Mesenchymal stem cell (in vitro differentiated cells and primary cell): ENCODE measurements around the gene CCDC141.

Experiments
- DNase-seq: peaks from one replicate; pipeline ENCODE4 v3.0.0-alpha.2; 2013
- H2AFZ ChIP-seq: one replicate; pipeline ENCODE4 v1.6.1; 2013; ENCODE audit warnings: low read depth, mild to moderate bottlenecking, control low read depth, inconsistent platforms, low read length, moderate library complexity
- H2AK5ac ChIP-seq: 2 replicates; pipeline ENCODE4 v1.6.1; 2013; ENCODE audit warnings: low read length, moderate library complexity, mild to moderate bottlenecking, inconsistent platforms; ENCODE audit not compliant: severe bottlenecking
- H2BK120ac ChIP-seq: one replicate; pipeline ENCODE4 v1.6.1; 2013; ENCODE audit warnings: low read depth, mild to moderate bottlenecking, inconsistent platforms, low read length, moderate library complexity
- H2BK12ac ChIP-seq, 2 experiments: one replicate each; pipeline ENCODE4 v1.6.1; 2013; ENCODE audit warnings: inconsistent platforms in 2 of 2, low read length in 2 of 2, mild to moderate bottlenecking in 2 of 2, moderate library complexity in 2 of 2, control low read depth in 1 of 2
- H2BK15ac ChIP-seq: one replicate; pipeline ENCODE4 v1.6.1; 2013; ENCODE audit warnings: mild to moderate bottlenecking, low read depth, inconsistent platforms; ENCODE audit not compliant: poor library complexity, severe bottlenecking
- H2BK5ac ChIP-seq: 2 replicates; pipeline ENCODE4 v1.6.1; 2013; ENCODE audit warnings: low read depth, mild to moderate bottlenecking, low read length, control low read depth, inconsistent platforms; ENCODE audit not compliant: poor library complexity, severe bottlenecking
- H3K14ac ChIP-seq, 2 experiments: one replicate each; pipeline ENCODE4 v1.6.1; 2013; ENCODE audit warnings: inconsistent platforms in 2 of 2, low read length in 2 of 2, control low read depth in 1 of 2, mild to moderate bottlenecking in 1 of 2, moderate library complexity in 1 of 2
- H3K18ac ChIP-seq, 2 experiments: one replicate each; pipeline ENCODE4 v1.6.1; 2013; ENCODE audit warnings: inconsistent platforms in 2 of 2, low read length in 2 of 2, control low read depth in 1 of 2, low read depth in 1 of 2, mild to moderate bottlenecking in 1 of 2
- H3K23ac ChIP-seq, 2 experiments: one replicate each; pipeline ENCODE4 v1.6.1; 2013; ENCODE audit warnings: inconsistent platforms in 2 of 2, low read length in 2 of 2, mild to moderate bottlenecking in 2 of 2, moderate library complexity in 2 of 2, control low read depth in 1 of 2
- H3K27ac ChIP-seq: 2 replicates; pipeline ENCODE4 v1.5.1; 2013; ENCODE audit warnings: mild to moderate bottlenecking, moderate library complexity, low read length, control low read depth, inconsistent platforms; ENCODE audit not compliant: poor library complexity, severe bottlenecking
- H3K27me3 ChIP-seq, 2 experiments: 2 replicates each; pipeline versions ENCODE4 v1.6.1 to v1.7.0; 2013; ENCODE audit warnings: low read length in 2 of 2, mild to moderate bottlenecking in 2 of 2, moderate library complexity in 2 of 2, control low read depth in 1 of 2, inconsistent platforms in 1 of 2; ENCODE audit not compliant: control insufficient read depth in 1 of 2, insufficient read depth in 1 of 2
- H3K36me3 ChIP-seq, 2 experiments: 2 replicates each; pipeline versions ENCODE4 v1.6.1 to v1.7.0; 2013; ENCODE audit warnings: low read length in 2 of 2, control low read depth in 1 of 2, inconsistent platforms in 1 of 2, low read depth in 1 of 2, mild to moderate bottlenecking in 1 of 2; ENCODE audit not compliant: insufficient read depth in 2 of 2, control insufficient read depth in 1 of 2
- H3K4ac ChIP-seq, 2 experiments: one replicate each; pipeline ENCODE4 v1.6.1; 2013; ENCODE audit warnings: inconsistent platforms in 2 of 2, low read length in 2 of 2, mild to moderate bottlenecking in 2 of 2, moderate library complexity in 2 of 2, control low read depth in 1 of 2, low read depth in 1 of 2
- H3K4me1 ChIP-seq: 2 replicates; pipeline ENCODE4 v1.6.1; 2013; ENCODE audit warnings: low read depth, low read length, control low read depth; ENCODE audit not compliant: control insufficient read depth, insufficient read depth
- H3K4me2 ChIP-seq: 2 replicates; pipeline ENCODE4 v1.6.1; 2013; ENCODE audit warnings: low read length, mild to moderate bottlenecking, inconsistent platforms; ENCODE audit not compliant: poor library complexity, severe bottlenecking
- H3K4me3 ChIP-seq, 2 experiments: 2 replicates each; pipeline versions ENCODE4 v1.5.1 to v1.7.0; 2013; ENCODE audit warnings: low read length in 2 of 2, mild to moderate bottlenecking in 2 of 2, control low read depth in 1 of 2, low read depth in 1 of 2; ENCODE audit not compliant: insufficient read depth in 1 of 2
- H3K79me1 ChIP-seq: replicated peaks from 2 replicates; pipeline ENCODE4 v1.6.1; 2013; ENCODE audit warnings: mild to moderate bottlenecking, control low read depth, low read length, inconsistent platforms; ENCODE audit not compliant: poor library complexity, severe bottlenecking
- H3K9ac ChIP-seq: 2 replicates; pipeline ENCODE4 v1.7.0; 2013; ENCODE audit warnings: mild to moderate bottlenecking, low read length, moderate library complexity
- H3K9me3 ChIP-seq: 2 replicates; pipeline ENCODE4 v1.7.0; 2013; ENCODE audit warnings: mild to moderate bottlenecking, low read length; ENCODE audit not compliant: control insufficient read depth
- H4K8ac ChIP-seq: one replicate; pipeline ENCODE4 v1.6.1; 2013; ENCODE audit warnings: inconsistent platforms, mild to moderate bottlenecking, low read length, moderate library complexity
- H4K91ac ChIP-seq: one replicate; pipeline ENCODE4 v1.6.1; 2013; ENCODE audit warnings: mild to moderate bottlenecking, low read length, inconsistent platforms
- WGBS: methylation state at CpG from one replicate; pipeline ENCODE4 v1.1.7; 2013; ENCODE audit warnings: mixed read lengths; 5-methylcytosine and 5-hydroxymethylcytosine counted together

Gene CCDC141

GRCh38 chr2:178881075-178881474 lies 168.9 kb downstream of the CCDC141 start:
- no peak overlapping the region for H4K8ac ChIP-seq
- no peak overlapping the region for H3K23ac ChIP-seq
- H2AFZ ChIP-seq: no peak overlapping the region
- no peak overlapping the region for H3K18ac ChIP-seq
- DNase-seq: no peak
- no peak overlapping the region for H2BK5ac ChIP-seq
- no peak overlapping the region for H3K4ac ChIP-seq
- no peak overlapping the region for H3K4me2 ChIP-seq
- H3K36me3 ChIP-seq: no peaks in the 10 kb centered on the region
- no peak overlapping the region for H3K4me3 ChIP-seq
- H2BK15ac ChIP-seq: no peak overlapping the region
- H4K91ac ChIP-seq: no peak overlapping the region
- no peak overlapping the region for H2AK5ac ChIP-seq
- H3K9ac ChIP-seq: no peak overlapping the region
- WGBS: 72% methylated on average over 1 of the region's 1 CpG
- no peaks in the 10 kb centered on the region for H3K27me3 ChIP-seq
- H3K9me3 ChIP-seq: no peaks in the 10 kb centered on the region
- H3K79me1 ChIP-seq: no peaks in the 10 kb centered on the region
- no peak overlapping the region for H2BK12ac ChIP-seq
- no peaks in the 10 kb centered on the region for H3K4me1 ChIP-seq
- no peak overlapping the region for H3K27ac ChIP-seq
- no peak overlapping the region for H2BK120ac ChIP-seq
- no peak overlapping the region for H3K14ac ChIP-seq

- H3K4me1 ChIP-seq: no peaks in the 10 kb centered on the region
- DNase-seq: no peak
- no peak overlapping the region for H2BK15ac ChIP-seq
- H2AFZ ChIP-seq: no peak overlapping the region
- no peak overlapping the region for H4K8ac ChIP-seq
- H3K27ac ChIP-seq: no peak overlapping the region
- H3K27me3 ChIP-seq: no peaks in the 10 kb centered on the region
- no peak overlapping the region for H2BK5ac ChIP-seq
- H3K9me3 ChIP-seq: no peaks in the 10 kb centered on the region
- H3K23ac ChIP-seq: no peak overlapping the region
- no peak overlapping the region for H3K14ac ChIP-seq
- no peak overlapping the region for H3K4me3 ChIP-seq
- no peak overlapping the region for H3K4ac ChIP-seq
- H3K18ac ChIP-seq: no peak overlapping the region
- no peak overlapping the region for H3K9ac ChIP-seq
- no peak overlapping the region for H2AK5ac ChIP-seq
- no peak overlapping the region for H2BK120ac ChIP-seq
- no peak overlapping the region for H2BK12ac ChIP-seq
- H3K4me2 ChIP-seq: no peak overlapping the region
- H3K79me1 ChIP-seq: no peaks in the 10 kb centered on the region
- H3K36me3 ChIP-seq: no peaks in the 10 kb centered on the region
- H4K91ac ChIP-seq: no peak overlapping the region
- WGBS: 94% methylated on average over 3 of the region's 3 CpGs
Measured at GRCh38 chr2:178880257-178880656, 169.7 kb downstream of the CCDC141 start.

- Histone ChIP-seq H3K27me3 (no peaks in the 10 kb centered on the region), H2BK120ac (no peak overlapping the region), H4K91ac (no peak overlapping the region), H2AK5ac (no peak overlapping the region), H3K4ac (no peak overlapping the region), H3K9ac (no peak overlapping the region), H3K4me1 (no peaks in the 10 kb centered on the region), H3K79me1 (no peaks in the 10 kb centered on the region), H3K14ac (no peak overlapping the region), H3K4me3 (no peak overlapping the region), H3K23ac (no peak overlapping the region), H2BK12ac (no peak overlapping the region), H2AFZ (no peak overlapping the region), H4K8ac (no peak overlapping the region), H3K36me3 (no peaks in the 10 kb centered on the region), H3K9me3 (no peaks in the 10 kb centered on the region), H2BK5ac (no peak overlapping the region), H3K18ac (no peak overlapping the region), H3K27ac (no peak overlapping the region), H2BK15ac (no peak overlapping the region), H3K4me2 (no peak overlapping the region)
- DNase-seq: no peak
- WGBS: 100% methylated on average over 2 of the region's 2 CpGs
Measured at GRCh38 chr2:178877874-178878273, 172.1 kb downstream of the CCDC141 start.

GRCh38 chr2:178874529-178875240 lies 175.3 kb downstream of the CCDC141 start:
- no peak overlapping the region for H2BK120ac ChIP-seq
- no peak overlapping the region for H3K23ac ChIP-seq
- H3K9ac ChIP-seq: no peak overlapping the region
- no peak overlapping the region for H3K14ac ChIP-seq
- peaks cover 3% of the 10 kb centered on the region for H3K4me1 ChIP-seq
- no peak overlapping the region for H2BK5ac ChIP-seq
- H3K27me3 ChIP-seq: no peaks in the 10 kb centered on the region
- no peak overlapping the region for H4K91ac ChIP-seq
- no peak overlapping the region for H3K4me3 ChIP-seq
- no peak overlapping the region for H2BK15ac ChIP-seq
- no peak overlapping the region for H2AFZ ChIP-seq
- H3K9me3 ChIP-seq: no peaks in the 10 kb centered on the region
- no peak overlapping the region for H3K4me2 ChIP-seq
- H2BK12ac ChIP-seq: no peak overlapping the region
- no peaks in the 10 kb centered on the region for H3K79me1 ChIP-seq
- H3K27ac ChIP-seq: no peak overlapping the region
- WGBS: 86% methylated on average over 8 of the region's 8 CpGs
- H2AK5ac ChIP-seq: no peak overlapping the region
- H3K36me3 ChIP-seq: no peaks in the 10 kb centered on the region
- no peak overlapping the region for H3K4ac ChIP-seq
- H4K8ac ChIP-seq: no peak overlapping the region
- H3K18ac ChIP-seq: no peak overlapping the region
- DNase-seq: no peak
